NCI-H2171 (cell line): ENCODE results near the gene DES.
"Not testable (repeated sequence)": the region's sequence is repeated elsewhere in the genome, so short reads cannot be mapped to it uniquely, and the experiment has no call there.

Experiments
- DNase-seq: peaks from one replicate; lab custom pipeline; 2025; lab: John Stamatoyannopoulos, UW

The DES gene

GRCh38 chr2:219418155-219419011, at the start of gene DES:
Gene DES (plus strand): TSS chr2:219418377. CDS start chr2:219418463, 86 bp downstream.
- no peak for DNase-seq

- no peak for DNase-seq
Measured at GRCh38 chr2:219368690-219369191, 49.4 kb upstream of the DES start.

GRCh38 chr2:219369447-219369861, 48.7 kb upstream of the DES start:
- DNase-seq: no peak

GRCh38 chr2:219378163-219378851, 39.9 kb upstream of the DES start:
- no peak for DNase-seq

GRCh38 chr2:219380926-219381325, 37.3 kb upstream of the DES start:
- DNase-seq: no peak

GRCh38 chr2:219381448-219381847, 36.7 kb upstream of the DES start:
- no peak for DNase-seq

GRCh38 chr2:219384083-219384713, 34.0 kb upstream of the DES start:
- DNase-seq: no peak

GRCh38 chr2:219384859-219385258, 33.3 kb upstream of the DES start:
- DNase-seq: no peak

- no peak for DNase-seq
Measured at GRCh38 chr2:219385958-219386520, 32.1 kb upstream of the DES start.

- no peak for DNase-seq
Measured at GRCh38 chr2:219386532-219387280, 31.5 kb upstream of the DES start.

GRCh38 chr2:219387306-219388120, 30.7 kb upstream of the DES start, which contains the start of gene DNPEP:
Gene DNPEP (minus strand): TSS chr2:219387912. CDS start chr2:219387794, 118 bp downstream.
- DNase-seq: peak; percentile 98

GRCh38 chr2:219388121-219388906, 29.9 kb upstream of the DES start:
- peak; percentile 98 for DNase-seq

- DNase-seq: no peak
Measured at GRCh38 chr2:219388907-219389156, 29.3 kb upstream of the DES start.

- DNase-seq: no peak
Measured at GRCh38 chr2:219392754-219393153, 25.4 kb upstream of the DES start.

- not testable (repeated sequence) for DNase-seq
Measured at GRCh38 chr2:219395056-219395455, 23.1 kb upstream of the DES start.

GRCh38 chr2:219395609-219396008, 22.6 kb upstream of the DES start:
- no peak for DNase-seq

- DNase-seq: no peak
Measured at GRCh38 chr2:219396863-219397457, 21.2 kb upstream of the DES start.

GRCh38 chr2:219398721-219399363, 19.3 kb upstream of the DES start:
- no peak for DNase-seq
